PC-9 (cell line): ENCODE results near the gene ZNF598. TPM values are rescaled to one million over a fixed set of nuclear protein-coding genes. Genes with fewer than 3 reads are reported as not detected.
A peak's percentile ranks its signal among the peaks of the same experiment; 100 is the strongest.

Experiments
- BruUV-seq: library from RNA; stranded (reverse); fragments of 400-500 nt; replicated peaks from 2 replicates; lab custom pipeline; 2021; lab: Mats Ljungman, UMichigan
- CTCF ChIA-PET: fragments of 300-600 bp; sonication (Branson Sonifier 250); formaldehyde crosslinking; loops from one replicate; lab custom pipeline; 2022; ENCODE audit warnings: antibody characterized with exemption; lab: Charles Lee
- POLR2A ChIA-PET: fragments of 300-600 bp; sonication (Branson Sonifier 250); formaldehyde crosslinking; loops from one replicate; lab custom pipeline; 2022; ENCODE audit warnings: antibody characterized with exemption; ENCODE audit not compliant: unreplicated experiment; lab: Charles Lee
- DNase-seq, 2 experiments: peaks; one replicate each; pipeline versions ENCODE4 v3.0.0 to v3.0.0-alpha.2; 2015 to 2022; ENCODE audit warnings: mixed read lengths in 1 of 2
- H2AFZ ChIP-seq: fragments of 200-600 bp; sonication (generic); 2 replicates; pipeline ENCODE4 v1.8.1; 2017; ENCODE audit warnings: antibody characterized with exemption
- H3F3A ChIP-seq: fragments of 200-600 bp; sonication (generic); 2 replicates; pipeline ENCODE4 v1.8.1; 2017; ENCODE audit warnings: antibody characterized with exemption, mild to moderate bottlenecking, low read depth; ENCODE audit not compliant: insufficient read depth
- H3K27ac ChIP-seq: fragments of 200-600 bp; sonication (generic); 2 replicates; pipeline ENCODE4 v1.6.1; 2016; ENCODE audit warnings: mixed run types
- H3K27me3 ChIP-seq: fragments of 200-600 bp; sonication (generic); 2 replicates; pipeline ENCODE4 v1.6.1; 2016; ENCODE audit warnings: low read depth, mixed run types; ENCODE audit not compliant: insufficient read depth
- H3K36me3 ChIP-seq: fragments of 200-600 bp; sonication (generic); 2 replicates; pipeline ENCODE4 v1.6.1; 2016; ENCODE audit warnings: low read depth, mixed run types
- H3K4me1 ChIP-seq: fragments of 200-600 bp; sonication (generic); replicated peaks from 2 replicates; pipeline ENCODE4 v1.6.1; 2016; ENCODE audit warnings: mixed run types; ENCODE audit not compliant: insufficient read depth
- H3K4me2 ChIP-seq: fragments of 200-600 bp; sonication (generic); 2 replicates; pipeline ENCODE4 v1.6.1; 2017; ENCODE audit warnings: mixed run types
- H3K4me3 ChIP-seq: fragments of 200-600 bp; sonication (generic); 2 replicates; pipeline ENCODE4 v1.6.1; 2016; ENCODE audit warnings: mixed run types
- H3K79me2 ChIP-seq: fragments of 200-600 bp; sonication (generic); 2 replicates; pipeline ENCODE4 v1.6.1; 2017; ENCODE audit warnings: low read depth, mixed run types
- H3K9me2 ChIP-seq: fragments of 200-600 bp; sonication (generic); 2 replicates; pipeline ENCODE4 v1.8.1; 2017; ENCODE audit warnings: mild to moderate bottlenecking; ENCODE audit not compliant: insufficient read depth
- H3K9me3 ChIP-seq: fragments of 200-600 bp; sonication (generic); 2 replicates; pipeline ENCODE4 v1.8.1; 2016; ENCODE audit warnings: low read depth; ENCODE audit not compliant: insufficient read depth
- H4K20me1 ChIP-seq: fragments of 200-600 bp; sonication (generic); 2 replicates; pipeline ENCODE4 v1.8.1; 2017; ENCODE audit not compliant: insufficient read depth
- CTCF ChIP-seq: fragments of 200-600 bp; sonication (generic); conservative IDR thresholded peaks from 2 replicates; pipeline ENCODE4 v1.6.1; 2017; ENCODE audit warnings: mixed run types, antibody characterized with exemption, mild to moderate bottlenecking, moderate library complexity
- EZH2 ChIP-seq: fragments of 200-600 bp; sonication (generic); IDR thresholded peaks from 2 replicates; pipeline ENCODE4 v1.8.0; 2017; ENCODE audit warnings: antibody characterized with exemption, low read depth
- intact Hi-C: fragments of 100-400 bp; cut with micrococcal nuclease; formaldehyde crosslinking; loops from one replicate; pipeline ENCODE4 v1.10.0; 2022; ENCODE audit not compliant: unreplicated experiment
- total RNA-seq: library from RNA; stranded (reverse); gene quantifications from 2 replicates; pipeline ENCODE4 v1.2.3, GENCODE V29; 2021

Gene ZNF598
- total RNA-seq, 1 experiment from 2014 or later = 72.5 TPM

GRCh38 chr16:1950559-1950958, 59.1 kb downstream of the ZNF598 start:
- ChIA-PET POLR2A (interaction anchor here (0.5 kb wide), 1 partner anchor 12 kb away, joined by 6 read pairs; no protein-coding TSS in a partner anchor), CTCF (no interaction called here)
- H3K9me3 ChIP-seq = no peaks in the 10 kb centered on the region
- no peaks in the 10 kb centered on the region for H3K79me2 ChIP-seq
- H3F3A ChIP-seq = no peaks in the 10 kb centered on the region
- no peaks in the 10 kb centered on the region for H3K4me1 ChIP-seq
- no peak overlapping the region for H2AFZ ChIP-seq
- no peaks in the 10 kb centered on the region for H3K36me3 ChIP-seq
- no peak for DNase-seq
- H3K27ac ChIP-seq = no peak overlapping the region
- no peak for TF ChIP-seq CTCF
- no peak for TF ChIP-seq EZH2
- H3K9me2 ChIP-seq = no peaks in the 10 kb centered on the region
- no peaks in the 10 kb centered on the region for H3K27me3 ChIP-seq
- no peak overlapping the region for H3K4me3 ChIP-seq
- H3K4me2 ChIP-seq = no peak overlapping the region
- BruUV-seq = no TSS peak
- no peaks in the 10 kb centered on the region for H4K20me1 ChIP-seq
- intact Hi-C loops = no loop called here

- peak in 1 of 2 experiments; percentile 35 for DNase-seq
- POLR2A ChIA-PET = interaction anchor here (0.5 kb wide), 1 partner anchor 12 kb away, joined by 6 read pairs; no protein-coding TSS in a partner anchor
These were observed 59.6 kb downstream of the ZNF598 start for GRCh38 chr16:1950047-1950446.

GRCh38 chr16:1949507-1949906, 60.1 kb downstream of the ZNF598 start:
- DNase-seq = no peak
- H3K9me2 ChIP-seq = no peaks in the 10 kb centered on the region
- H2AFZ ChIP-seq = no peak overlapping the region
- H3K4me1 ChIP-seq = no peaks in the 10 kb centered on the region
- no peaks in the 10 kb centered on the region for H3K36me3 ChIP-seq
- POLR2A ChIA-PET = no interaction called here
- H4K20me1 ChIP-seq = no peaks in the 10 kb centered on the region
- H3K79me2 ChIP-seq = no peaks in the 10 kb centered on the region
- BruUV-seq = no TSS peak
- H3K27ac ChIP-seq = no peak overlapping the region
- H3F3A ChIP-seq = peaks cover under 1% of the 10 kb centered on the region; the same call in 1 of the 2 replicates
- no peaks in the 10 kb centered on the region for H3K9me3 ChIP-seq
- TF ChIP-seq CTCF = no peak
- no peak for TF ChIP-seq EZH2
- CTCF ChIA-PET = interaction anchor here (0.5 to 0.7 kb wide), 2 partner anchors 8 to 84 kb away, joined by 3 to 6 read pairs; no protein-coding TSS in a partner anchor
- no peak overlapping the region for H3K4me3 ChIP-seq
- intact Hi-C loops = no loop called here
- no peaks in the 10 kb centered on the region for H3K27me3 ChIP-seq
- H3K4me2 ChIP-seq = no peak overlapping the region

More at GRCh38 chr16:1950047-1950446, 59.6 kb downstream of the ZNF598 start:
- TF ChIP-seq EZH2 = no peak
- TF ChIP-seq CTCF = no peak
- Histone ChIP-seq H2AFZ (no peak overlapping the region), H3K4me3 (no peak overlapping the region), H4K20me1 (no peaks in the 10 kb centered on the region), H3K9me3 (no peaks in the 10 kb centered on the region), H3K4me1 (no peaks in the 10 kb centered on the region), H3K4me2 (no peak overlapping the region), H3K79me2 (no peaks in the 10 kb centered on the region), H3K36me3 (no peaks in the 10 kb centered on the region), H3F3A (no peaks in the 10 kb centered on the region), H3K27ac (no peak overlapping the region), H3K27me3 (no peaks in the 10 kb centered on the region), H3K9me2 (no peaks in the 10 kb centered on the region)
- intact Hi-C loops = no loop called here
- BruUV-seq = no TSS peak
- CTCF ChIA-PET = no interaction called here

Other genes starting within 250 kb of the ZNF598 start
- 49.0 and 87.8 TPM in 2 replicates for gene NME3, start 238.3 kb downstream of the ZNF598 start, total RNA-seq
- 24.2 and 32.4 TPM in 2 replicates for gene EME2, start 237.0 kb downstream of the ZNF598 start, total RNA-seq
- 201 and 247 TPM in 2 replicates for gene MRPS34, start 236.7 kb downstream of the ZNF598 start, total RNA-seq
- 58.2 and 86.6 TPM in 2 replicates for gene SPSB3, start 227.2 kb downstream of the ZNF598 start, total RNA-seq
- 80.0 and 103 TPM in 2 replicates for gene NUBP2, start 226.9 kb downstream of the ZNF598 start, total RNA-seq
- 0.18 TPM in 1 of 2 replicates, not detected in the other for gene IGFALS, start 216.1 kb downstream of the ZNF598 start, total RNA-seq
- 51.8 and 74.5 TPM in 2 replicates for gene HAGH, start 183.0 kb downstream of the ZNF598 start, total RNA-seq
- 26.8 and 41.2 TPM in 2 replicates for gene FAHD1, start 182.6 kb downstream of the ZNF598 start, total RNA-seq
- not detected in 2 replicates for gene MEIOB, start 137.7 kb downstream of the ZNF598 start, total RNA-seq
- gene HS3ST6, start 91.4 kb downstream of the ZNF598 start, total RNA-seq = not detected in 2 replicates
- 49.4 and 54.9 TPM in 2 replicates for gene MSRB1, start 66.6 kb downstream of the ZNF598 start, total RNA-seq
- 0.44 TPM in 1 of 2 replicates, not detected in the other for gene RPL3L, start 55.1 kb downstream of the ZNF598 start, total RNA-seq
- 181 and 190 TPM in 2 replicates for gene NDUFB10, start 50.3 kb downstream of the ZNF598 start, total RNA-seq
- 3,808 and 4,468 TPM in 2 replicates for gene RPS2, start 45.0 kb downstream of the ZNF598 start, total RNA-seq
- gene RNF151, start 43.0 kb downstream of the ZNF598 start, total RNA-seq = not detected in 2 replicates
- gene TBL3, start 37.8 kb downstream of the ZNF598 start, total RNA-seq = 51.3 and 66.4 TPM in 2 replicates
- gene NOXO1, start 28.4 kb downstream of the ZNF598 start, total RNA-seq = 11.1 and 12.7 TPM in 2 replicates
- gene GFER, start 25.6 kb downstream of the ZNF598 start, total RNA-seq = 59.7 and 63.8 TPM in 2 replicates
- 4.3 and 4.5 TPM in 2 replicates for gene SYNGR3, start 19.9 kb downstream of the ZNF598 start, total RNA-seq
- 4.0 and 8.1 TPM in 2 replicates for gene NPW, start 10.0 kb upstream of the ZNF598 start, total RNA-seq
- 104 and 144 TPM in 2 replicates for gene NHERF2, start 17.1 kb upstream of the ZNF598 start, total RNA-seq
- gene NTHL1, start 38.0 kb upstream of the ZNF598 start, total RNA-seq = 47.3 and 66.6 TPM in 2 replicates
- gene TSC2, start 38.2 kb upstream of the ZNF598 start, total RNA-seq = 166 and 170 TPM in 2 replicates
- 91.5 and 105 TPM in 2 replicates for gene PKD1, start 126.1 kb upstream of the ZNF598 start, total RNA-seq
- 29.5 and 31.3 TPM in 2 replicates for gene RAB26, start 138.8 kb upstream of the ZNF598 start, total RNA-seq
- 166 and 199 TPM in 2 replicates for gene TRAF7, start 146.0 kb upstream of the ZNF598 start, total RNA-seq
- 2.1 and 3.3 TPM in 2 replicates for gene CASKIN1, start 186.8 kb upstream of the ZNF598 start, total RNA-seq
- gene MLST8, start 195.6 kb upstream of the ZNF598 start, total RNA-seq = 66.3 and 74.2 TPM in 2 replicates
- gene BRICD5, start 201.0 kb upstream of the ZNF598 start, total RNA-seq = 17.1 and 24.6 TPM in 2 replicates
- gene PGP, start 205.0 kb upstream of the ZNF598 start, total RNA-seq = 20.2 and 23.4 TPM in 2 replicates
- gene E4F1, start 213.8 kb upstream of the ZNF598 start, total RNA-seq = 38.8 and 41.1 TPM in 2 replicates
- gene DNASE1L2, start 226.6 kb upstream of the ZNF598 start, total RNA-seq = 6.0 and 7.3 TPM in 2 replicates
- gene ECI1, start 241.8 kb upstream of the ZNF598 start, total RNA-seq = 131 and 216 TPM in 2 replicates